HepG2 (cell line): Measurements from ENCODE around the gene IGF2. TPM values are rescaled to one million over a fixed set of nuclear protein-coding genes. Genes with fewer than 3 reads are reported as not detected.

Experiments used
- CHD4 ChIP-seq: fragments of 200-600 bp; sonication (generic); IDR thresholded peaks from 2 replicates; pipeline ENCODE4 v1.7.0; 2017; ENCODE audit warnings: mild to moderate bottlenecking, low read length, borderline replicate concordance
- KDM1A ChIP-seq: IDR thresholded peaks from 2 replicates; pipeline ENCODE4 v1.6.1; 2016; ENCODE audit warnings: missing compliant biosample characterization
- STAG1 ChIP-seq: sonication (generic); formaldehyde crosslinking; IDR thresholded peaks from 2 replicates; pipeline ENCODE4 v1.4.0; 2020; ENCODE audit warnings: missing genetic modification reagents
- WIZ ChIP-seq: sonication (generic); formaldehyde crosslinking; IDR thresholded peaks from 2 replicates; pipeline ENCODE4 v1.5.1; 2020; ENCODE audit warnings: mild to moderate bottlenecking, missing genetic modification reagents
- ZBTB7A ChIP-seq: sonication (generic); formaldehyde crosslinking; IDR thresholded peaks from 2 replicates; pipeline ENCODE4 v1.8.0; 2022; ENCODE audit warnings: mild to moderate bottlenecking, missing genetic modification reagents
- ZNF124 ChIP-seq: sonication (generic); formaldehyde crosslinking; IDR thresholded peaks from 2 replicates; pipeline ENCODE4 v1.4.0; 2020; ENCODE audit warnings: missing genetic modification reagents
- ZNF224 ChIP-seq: sonication (generic); formaldehyde crosslinking; IDR thresholded peaks from 2 replicates; pipeline ENCODE4 v1.5.0; 2020; ENCODE audit warnings: mild to moderate bottlenecking, missing genetic modification reagents
- ZNF24 ChIP-seq: fragments of 450-650 bp; IDR thresholded peaks from 2 replicates; pipeline ENCODE4 v1.6.1; 2017; ENCODE audit warnings: antibody characterized with exemption, mild to moderate bottlenecking
- polyA plus RNA-seq, 8 experiments: library from polyadenylated mRNA; depleted of rRNA in 3 of 8; stranded (reverse) in 7 of 8; unstranded in 1 of 8; fragments of >200 nt; fragmentation: Illumina TruSeq in 4 of 8; extraction: Trizol in 4 of 8; gene quantifications; 2 replicates each; pipeline versions ENCODE4 v1.2.1 to v1.2.3, GENCODE V29; 2011 to 2016; ENCODE audit warnings: low read depth in 4 of 8, missing spikeins in 1 of 8, mixed read lengths in 1 of 8; ENCODE audit not compliant: insufficient read depth in 1 of 8
- total RNA-seq, 5 experiments: library from RNA; depleted of rRNA; stranded (reverse); fragments of >200 nt; fragmentation: Illumina TruSeq; extraction: Trizol; gene quantifications; 2 replicates each; pipeline ENCODE4 v1.2.3, GENCODE V29; 2016; ENCODE audit warnings: low read depth in 1 of 5
- TF ChIP-seq, protein P1 (sequence below): sonication (generic); formaldehyde crosslinking; IDR thresholded peaks from 2 replicates; pipeline ENCODE4 v1.4.0; 2020; ENCODE audit warnings: missing genetic modification reagents
- TF ChIP-seq, protein P2 (sequence below): sonication (generic); formaldehyde crosslinking; IDR thresholded peaks from 2 replicates; pipeline ENCODE4 v1.8.1; 2023; ENCODE audit warnings: mild to moderate bottlenecking, inconsistent platforms, moderate library complexity, missing genetic modification reagents, borderline replicate concordance
- TF ChIP-seq, protein P3 (sequence below): IDR thresholded peaks from 2 replicates; pipeline ENCODE4 v1.6.1; 2016; ENCODE audit warnings: low read depth
- TF ChIP-seq, protein P4 (sequence below): sonication (generic); formaldehyde crosslinking; IDR thresholded peaks from 2 replicates; pipeline ENCODE4 v1.8.0; 2022; ENCODE audit warnings: mild to moderate bottlenecking, missing genetic modification reagents; ENCODE audit not compliant: insufficient replicate concordance
- TF ChIP-seq, protein P5 (sequence below): sonication (generic); formaldehyde crosslinking; IDR thresholded peaks from 2 replicates; pipeline ENCODE4 v1.8.1; 2022; ENCODE audit warnings: mild to moderate bottlenecking, missing genetic modification reagents
- TF ChIP-seq, protein P6 (sequence below): sonication (generic); formaldehyde crosslinking; IDR thresholded peaks from 2 replicates; pipeline ENCODE4 v1.4.0; 2020; ENCODE audit warnings: missing genetic modification reagents
- TF ChIP-seq, protein P7 (sequence below): sonication (generic); formaldehyde crosslinking; IDR thresholded peaks from 2 replicates; pipeline ENCODE4 v1.4.0; 2020; ENCODE audit warnings: mild to moderate bottlenecking, missing genetic modification reagents

Gene IGF2
- total and polyA plus RNA-seq, 2 of the 13 experiments (the other 11 are each of a cell fraction or from before 2014, with no cell fraction given), result 79.1 to 254 TPM

DNA sequence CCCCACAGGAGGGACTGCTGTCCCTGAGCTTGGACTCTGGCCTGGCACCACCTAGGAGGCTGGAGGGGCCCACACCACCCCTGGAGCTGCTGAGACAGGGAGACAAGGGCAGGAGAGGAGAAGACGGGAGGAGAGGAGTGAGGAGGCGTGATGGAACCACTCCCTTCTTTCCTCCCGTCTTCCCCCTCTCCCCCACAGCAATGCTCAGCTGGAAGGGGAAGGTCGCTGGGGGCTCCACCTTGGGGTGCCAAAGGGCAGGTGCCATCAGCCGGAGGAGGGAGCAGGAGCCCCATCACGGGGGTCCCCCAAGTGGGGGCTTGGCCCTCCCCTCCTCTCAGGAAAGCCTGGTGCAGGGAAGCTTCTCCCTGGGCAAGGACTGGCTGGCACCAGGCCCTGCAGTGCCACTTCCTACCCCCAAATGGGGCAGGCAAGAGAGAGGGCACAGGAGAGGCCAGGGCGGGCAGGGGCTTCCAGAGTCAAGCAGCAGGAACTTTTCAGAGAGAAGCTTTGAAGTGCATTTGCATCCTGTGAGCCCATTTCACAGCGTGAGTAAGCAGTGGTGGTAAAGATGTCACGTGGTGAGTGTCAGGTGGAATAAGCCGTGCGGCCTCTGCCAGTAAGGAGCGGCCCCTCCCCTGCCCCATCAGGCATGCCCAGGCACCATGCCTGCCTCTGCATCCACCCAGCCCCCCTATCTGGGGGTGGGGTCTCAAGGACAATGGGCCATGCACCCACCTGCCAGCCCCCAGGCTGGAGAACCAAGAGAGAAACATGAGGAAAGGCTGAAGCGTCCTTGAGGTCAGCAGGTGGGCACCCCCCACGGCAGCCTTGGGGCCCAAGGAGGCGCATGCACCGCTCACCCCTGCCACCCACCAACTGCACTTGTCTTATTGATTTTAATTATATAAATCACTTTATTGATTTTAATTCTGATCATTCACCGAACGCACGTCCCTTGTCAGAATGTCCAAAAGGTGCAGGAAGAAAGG lies 4.9 kb downstream of the IGF2 start (continued):
- TF ChIP-seq, protein P1, sequence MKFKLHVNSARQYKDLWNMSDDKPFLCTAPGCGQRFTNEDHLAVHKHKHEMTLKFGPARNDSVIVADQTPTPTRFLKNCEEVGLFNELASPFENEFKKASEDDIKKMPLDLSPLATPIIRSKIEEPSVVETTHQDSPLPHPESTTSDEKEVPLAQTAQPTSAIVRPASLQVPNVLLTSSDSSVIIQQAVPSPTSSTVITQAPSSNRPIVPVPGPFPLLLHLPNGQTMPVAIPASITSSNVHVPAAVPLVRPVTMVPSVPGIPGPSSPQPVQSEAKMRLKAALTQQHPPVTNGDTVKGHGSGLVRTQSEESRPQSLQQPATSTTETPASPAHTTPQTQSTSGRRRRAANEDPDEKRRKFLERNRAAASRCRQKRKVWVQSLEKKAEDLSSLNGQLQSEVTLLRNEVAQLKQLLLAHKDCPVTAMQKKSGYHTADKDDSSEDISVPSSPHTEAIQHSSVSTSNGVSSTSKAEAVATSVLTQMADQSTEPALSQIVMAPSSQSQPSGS, result no peak; the same call in 1 of the 2 replicates
- TF ChIP-seq, protein P2, sequence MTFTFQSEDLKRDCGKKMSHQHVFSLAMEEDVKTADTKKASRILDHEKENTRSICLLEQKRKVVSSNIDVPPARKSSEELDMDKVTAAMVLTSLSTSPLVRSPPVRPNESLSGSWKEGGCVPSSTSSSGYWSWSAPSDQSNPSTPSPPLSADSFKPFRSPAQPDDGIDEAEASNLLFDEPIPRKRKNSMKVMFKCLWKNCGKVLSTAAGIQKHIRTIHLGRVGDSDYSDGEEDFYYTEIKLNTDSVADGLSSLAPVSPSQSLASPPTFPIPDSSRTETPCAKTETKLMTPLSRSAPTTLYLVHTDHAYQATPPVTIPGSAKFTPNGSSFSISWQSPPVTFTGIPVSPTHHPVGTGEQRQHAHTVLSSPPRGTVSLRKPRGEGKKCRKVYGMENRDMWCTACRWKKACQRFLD (CRISPR knock-in tag), result no peak
- TF ChIP-seq, protein P3, sequence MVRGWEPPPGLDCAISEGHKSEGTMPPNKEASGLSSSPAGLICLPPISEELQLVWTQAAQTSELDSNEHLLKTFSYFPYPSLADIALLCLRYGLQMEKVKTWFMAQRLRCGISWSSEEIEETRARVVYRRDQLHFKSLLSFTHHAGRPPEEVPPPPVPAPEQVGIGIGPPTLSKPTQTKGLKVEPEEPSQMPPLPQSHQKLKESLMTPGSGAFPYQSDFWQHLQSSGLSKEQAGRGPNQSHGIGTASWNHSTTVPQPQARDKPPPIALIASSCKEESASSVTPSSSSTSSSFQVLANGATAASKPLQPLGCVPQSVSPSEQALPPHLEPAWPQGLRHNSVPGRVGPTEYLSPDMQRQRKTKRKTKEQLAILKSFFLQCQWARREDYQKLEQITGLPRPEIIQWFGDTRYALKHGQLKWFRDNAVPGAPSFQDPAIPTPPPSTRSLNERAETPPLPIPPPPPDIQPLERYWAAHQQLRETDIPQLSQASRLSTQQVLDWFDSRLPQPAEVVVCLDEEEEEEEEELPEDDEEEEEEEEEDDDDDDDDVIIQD (CRISPR knock-in tag), result no peak
- TF ChIP-seq ZNF224 (no peak), CHD4 (no peak), WIZ (CRISPR knock-in tag) (no peak), KDM1A (CRISPR knock-in tag) (no peak), ZBTB7A (peak; percentile 55; the same call in 1 of the 2 replicates), STAG1 (no peak), ZNF24 (no peak), ZNF124 (CRISPR knock-in tag) (no peak)
- TF ChIP-seq, protein P4, sequence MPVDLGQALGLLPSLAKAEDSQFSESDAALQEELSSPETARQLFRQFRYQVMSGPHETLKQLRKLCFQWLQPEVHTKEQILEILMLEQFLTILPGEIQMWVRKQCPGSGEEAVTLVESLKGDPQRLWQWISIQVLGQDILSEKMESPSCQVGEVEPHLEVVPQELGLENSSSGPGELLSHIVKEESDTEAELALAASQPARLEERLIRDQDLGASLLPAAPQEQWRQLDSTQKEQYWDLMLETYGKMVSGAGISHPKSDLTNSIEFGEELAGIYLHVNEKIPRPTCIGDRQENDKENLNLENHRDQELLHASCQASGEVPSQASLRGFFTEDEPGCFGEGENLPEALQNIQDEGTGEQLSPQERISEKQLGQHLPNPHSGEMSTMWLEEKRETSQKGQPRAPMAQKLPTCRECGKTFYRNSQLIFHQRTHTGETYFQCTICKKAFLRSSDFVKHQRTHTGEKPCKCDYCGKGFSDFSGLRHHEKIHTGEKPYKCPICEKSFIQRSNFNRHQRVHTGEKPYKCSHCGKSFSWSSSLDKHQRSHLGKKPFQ, result peak; percentile 18
- TF ChIP-seq, protein P5, sequence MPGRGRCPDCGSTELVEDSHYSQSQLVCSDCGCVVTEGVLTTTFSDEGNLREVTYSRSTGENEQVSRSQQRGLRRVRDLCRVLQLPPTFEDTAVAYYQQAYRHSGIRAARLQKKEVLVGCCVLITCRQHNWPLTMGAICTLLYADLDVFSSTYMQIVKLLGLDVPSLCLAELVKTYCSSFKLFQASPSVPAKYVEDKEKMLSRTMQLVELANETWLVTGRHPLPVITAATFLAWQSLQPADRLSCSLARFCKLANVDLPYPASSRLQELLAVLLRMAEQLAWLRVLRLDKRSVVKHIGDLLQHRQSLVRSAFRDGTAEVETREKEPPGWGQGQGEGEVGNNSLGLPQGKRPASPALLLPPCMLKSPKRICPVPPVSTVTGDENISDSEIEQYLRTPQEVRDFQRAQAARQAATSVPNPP (CRISPR knock-in tag), result no peak
- TF ChIP-seq, protein P6, sequence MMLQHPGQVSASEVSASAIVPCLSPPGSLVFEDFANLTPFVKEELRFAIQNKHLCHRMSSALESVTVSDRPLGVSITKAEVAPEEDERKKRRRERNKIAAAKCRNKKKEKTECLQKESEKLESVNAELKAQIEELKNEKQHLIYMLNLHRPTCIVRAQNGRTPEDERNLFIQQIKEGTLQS, result no peak
- TF ChIP-seq, protein P7, sequence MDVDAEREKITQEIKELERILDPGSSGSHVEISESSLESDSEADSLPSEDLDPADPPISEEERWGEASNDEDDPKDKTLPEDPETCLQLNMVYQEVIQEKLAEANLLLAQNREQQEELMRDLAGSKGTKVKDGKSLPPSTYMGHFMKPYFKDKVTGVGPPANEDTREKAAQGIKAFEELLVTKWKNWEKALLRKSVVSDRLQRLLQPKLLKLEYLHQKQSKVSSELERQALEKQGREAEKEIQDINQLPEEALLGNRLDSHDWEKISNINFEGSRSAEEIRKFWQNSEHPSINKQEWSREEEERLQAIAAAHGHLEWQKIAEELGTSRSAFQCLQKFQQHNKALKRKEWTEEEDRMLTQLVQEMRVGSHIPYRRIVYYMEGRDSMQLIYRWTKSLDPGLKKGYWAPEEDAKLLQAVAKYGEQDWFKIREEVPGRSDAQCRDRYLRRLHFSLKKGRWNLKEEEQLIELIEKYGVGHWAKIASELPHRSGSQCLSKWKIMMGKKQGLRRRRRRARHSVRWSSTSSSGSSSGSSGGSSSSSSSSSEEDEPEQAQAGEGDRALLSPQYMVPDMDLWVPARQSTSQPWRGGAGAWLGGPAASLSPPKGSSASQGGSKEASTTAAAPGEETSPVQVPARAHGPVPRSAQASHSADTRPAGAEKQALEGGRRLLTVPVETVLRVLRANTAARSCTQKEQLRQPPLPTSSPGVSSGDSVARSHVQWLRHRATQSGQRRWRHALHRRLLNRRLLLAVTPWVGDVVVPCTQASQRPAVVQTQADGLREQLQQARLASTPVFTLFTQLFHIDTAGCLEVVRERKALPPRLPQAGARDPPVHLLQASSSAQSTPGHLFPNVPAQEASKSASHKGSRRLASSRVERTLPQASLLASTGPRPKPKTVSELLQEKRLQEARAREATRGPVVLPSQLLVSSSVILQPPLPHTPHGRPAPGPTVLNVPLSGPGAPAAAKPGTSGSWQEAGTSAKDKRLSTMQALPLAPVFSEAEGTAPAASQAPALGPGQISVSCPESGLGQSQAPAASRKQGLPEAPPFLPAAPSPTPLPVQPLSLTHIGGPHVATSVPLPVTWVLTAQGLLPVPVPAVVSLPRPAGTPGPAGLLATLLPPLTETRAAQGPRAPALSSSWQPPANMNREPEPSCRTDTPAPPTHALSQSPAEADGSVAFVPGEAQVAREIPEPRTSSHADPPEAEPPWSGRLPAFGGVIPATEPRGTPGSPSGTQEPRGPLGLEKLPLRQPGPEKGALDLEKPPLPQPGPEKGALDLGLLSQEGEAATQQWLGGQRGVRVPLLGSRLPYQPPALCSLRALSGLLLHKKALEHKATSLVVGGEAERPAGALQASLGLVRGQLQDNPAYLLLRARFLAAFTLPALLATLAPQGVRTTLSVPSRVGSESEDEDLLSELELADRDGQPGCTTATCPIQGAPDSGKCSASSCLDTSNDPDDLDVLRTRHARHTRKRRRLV (CRISPR knock-in tag), result peak; percentile 58; the same call in 1 of the 2 replicates
